Measurements from ENCODE around the gene DLGAP4.

DLGAP4 gene

DNA sequence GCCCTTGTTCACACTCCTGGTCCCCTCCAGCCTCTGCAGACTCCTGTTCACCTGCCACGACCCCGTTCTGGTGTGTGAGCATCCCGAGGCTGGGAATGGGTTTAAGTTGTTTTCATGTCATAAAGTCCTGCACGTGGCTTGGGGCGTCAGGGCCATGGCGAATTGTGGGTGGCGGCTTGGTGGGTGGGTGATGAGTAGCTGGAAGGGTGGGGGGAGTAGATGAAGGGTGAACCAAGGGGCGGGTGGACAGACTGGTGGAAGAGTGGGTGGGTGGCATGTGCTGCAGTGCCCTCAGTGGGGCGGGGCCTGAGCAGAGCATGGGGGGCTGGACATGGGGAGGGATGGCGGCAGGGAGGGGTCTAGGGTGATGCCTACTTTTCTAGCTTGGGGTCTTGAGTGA, 54.3 kb downstream of the DLGAP4 start:
- TF ChIP-seq POLR2AphosphoS5 (IDR thresholded peaks at IDR 0.05; ENCODE audit: low read depth), result no peak
- no peak for TF ChIP-seq GABPA (IDR thresholded peaks at IDR 0.05; ENCODE audit: low read depth)
- TF ChIP-seq, protein P1, sequence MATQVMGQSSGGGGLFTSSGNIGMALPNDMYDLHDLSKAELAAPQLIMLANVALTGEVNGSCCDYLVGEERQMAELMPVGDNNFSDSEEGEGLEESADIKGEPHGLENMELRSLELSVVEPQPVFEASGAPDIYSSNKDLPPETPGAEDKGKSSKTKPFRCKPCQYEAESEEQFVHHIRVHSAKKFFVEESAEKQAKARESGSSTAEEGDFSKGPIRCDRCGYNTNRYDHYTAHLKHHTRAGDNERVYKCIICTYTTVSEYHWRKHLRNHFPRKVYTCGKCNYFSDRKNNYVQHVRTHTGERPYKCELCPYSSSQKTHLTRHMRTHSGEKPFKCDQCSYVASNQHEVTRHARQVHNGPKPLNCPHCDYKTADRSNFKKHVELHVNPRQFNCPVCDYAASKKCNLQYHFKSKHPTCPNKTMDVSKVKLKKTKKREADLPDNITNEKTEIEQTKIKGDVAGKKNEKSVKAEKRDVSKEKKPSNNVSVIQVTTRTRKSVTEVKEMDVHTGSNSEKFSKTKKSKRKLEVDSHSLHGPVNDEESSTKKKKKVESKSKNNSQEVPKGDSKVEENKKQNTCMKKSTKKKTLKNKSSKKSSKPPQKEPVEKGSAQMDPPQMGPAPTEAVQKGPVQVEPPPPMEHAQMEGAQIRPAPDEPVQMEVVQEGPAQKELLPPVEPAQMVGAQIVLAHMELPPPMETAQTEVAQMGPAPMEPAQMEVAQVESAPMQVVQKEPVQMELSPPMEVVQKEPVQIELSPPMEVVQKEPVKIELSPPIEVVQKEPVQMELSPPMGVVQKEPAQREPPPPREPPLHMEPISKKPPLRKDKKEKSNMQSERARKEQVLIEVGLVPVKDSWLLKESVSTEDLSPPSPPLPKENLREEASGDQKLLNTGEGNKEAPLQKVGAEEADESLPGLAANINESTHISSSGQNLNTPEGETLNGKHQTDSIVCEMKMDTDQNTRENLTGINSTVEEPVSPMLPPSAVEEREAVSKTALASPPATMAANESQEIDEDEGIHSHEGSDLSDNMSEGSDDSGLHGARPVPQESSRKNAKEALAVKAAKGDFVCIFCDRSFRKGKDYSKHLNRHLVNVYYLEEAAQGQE (IDR thresholded peaks at IDR 0.05; ENCODE audit: insufficient replicate concordance, low read depth), result no peak
- TF ChIP-seq SPI1 (IDR thresholded peaks at IDR 0.05; ENCODE audit: borderline replicate concordance, low read depth), result no peak
- TF ChIP-seq, protein P2, sequence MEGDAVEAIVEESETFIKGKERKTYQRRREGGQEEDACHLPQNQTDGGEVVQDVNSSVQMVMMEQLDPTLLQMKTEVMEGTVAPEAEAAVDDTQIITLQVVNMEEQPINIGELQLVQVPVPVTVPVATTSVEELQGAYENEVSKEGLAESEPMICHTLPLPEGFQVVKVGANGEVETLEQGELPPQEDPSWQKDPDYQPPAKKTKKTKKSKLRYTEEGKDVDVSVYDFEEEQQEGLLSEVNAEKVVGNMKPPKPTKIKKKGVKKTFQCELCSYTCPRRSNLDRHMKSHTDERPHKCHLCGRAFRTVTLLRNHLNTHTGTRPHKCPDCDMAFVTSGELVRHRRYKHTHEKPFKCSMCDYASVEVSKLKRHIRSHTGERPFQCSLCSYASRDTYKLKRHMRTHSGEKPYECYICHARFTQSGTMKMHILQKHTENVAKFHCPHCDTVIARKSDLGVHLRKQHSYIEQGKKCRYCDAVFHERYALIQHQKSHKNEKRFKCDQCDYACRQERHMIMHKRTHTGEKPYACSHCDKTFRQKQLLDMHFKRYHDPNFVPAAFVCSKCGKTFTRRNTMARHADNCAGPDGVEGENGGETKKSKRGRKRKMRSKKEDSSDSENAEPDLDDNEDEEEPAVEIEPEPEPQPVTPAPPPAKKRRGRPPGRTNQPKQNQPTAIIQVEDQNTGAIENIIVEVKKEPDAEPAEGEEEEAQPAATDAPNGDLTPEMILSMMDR (IDR thresholded peaks at IDR 0.05; ENCODE audit: insufficient read depth, low read length), result no peak
- DNase-seq (ENCODE audit: low read depth in 1 of 2, low spot score in 1 of 2), result no peak
- no peaks in the 10 kb centered on the region for H3K27me3 ChIP-seq (ENCODE audit: insufficient read depth, poor library complexity, severe bottlenecking)
- H3K27ac ChIP-seq (replicated peaks), result no peak overlapping the region
- H3K4me3 ChIP-seq (replicated peaks; ENCODE audit: insufficient read depth, low read length), result no peak overlapping the region

DNA sequence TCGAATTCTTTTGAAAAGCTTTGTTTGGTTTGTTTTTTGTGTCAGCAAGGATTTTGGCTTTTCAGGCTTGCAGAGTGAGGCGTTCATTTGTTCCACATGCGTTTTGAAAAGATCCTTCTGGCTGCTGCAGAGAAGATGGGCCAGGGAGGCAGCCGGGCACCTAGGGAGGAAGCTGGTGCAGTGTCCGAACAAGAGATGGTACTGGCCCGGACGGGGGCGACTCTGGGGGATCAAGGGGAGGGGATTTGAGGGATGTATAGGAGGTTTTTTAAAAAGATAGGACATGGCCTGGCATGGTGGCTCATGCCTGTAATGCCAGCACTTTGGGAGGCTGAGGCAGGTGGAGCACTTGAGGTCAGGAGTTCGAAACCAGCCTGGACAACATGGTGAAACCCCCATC, 55.3 kb downstream of the DLGAP4 start:
- DNase-seq (ENCODE audit: low read depth in 1 of 2, low spot score in 1 of 2), result no peak
- no peaks in the 10 kb centered on the region for H3K27me3 ChIP-seq (ENCODE audit: insufficient read depth, poor library complexity, severe bottlenecking)
- no peak overlapping the region for H3K27ac ChIP-seq (replicated peaks)
- no peak for TF ChIP-seq GABPA (IDR thresholded peaks at IDR 0.05; ENCODE audit: low read depth)
- TF ChIP-seq, protein P2 (IDR thresholded peaks at IDR 0.05; ENCODE audit: insufficient read depth, low read length), result no peak
- no peak overlapping the region for H3K4me3 ChIP-seq (replicated peaks; ENCODE audit: insufficient read depth, low read length)

DNA sequence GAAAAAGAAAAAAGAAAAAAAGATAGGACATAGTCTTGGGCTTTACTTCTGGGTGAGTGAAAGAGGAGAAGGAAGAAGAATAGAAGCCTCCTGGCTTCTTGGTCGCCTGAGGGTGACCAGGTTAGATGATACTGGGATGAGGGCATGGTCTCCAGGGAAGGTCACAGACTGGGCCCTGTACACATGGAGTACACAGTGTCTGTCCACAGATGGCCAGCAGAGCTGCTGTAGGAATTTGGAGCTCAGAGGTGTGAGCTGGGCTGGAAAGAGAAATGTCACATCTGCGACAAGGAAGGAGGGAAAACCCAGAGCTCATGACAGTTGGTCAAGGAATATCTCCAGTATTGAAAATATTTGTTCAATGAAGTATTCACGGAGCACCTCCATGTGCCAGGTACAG, 56.1 kb downstream of the DLGAP4 start:
- no peak overlapping the region for H3K27ac ChIP-seq (replicated peaks)
- no peak for DNase-seq (ENCODE audit: low read depth in 1 of 2, low spot score in 1 of 2)
- H3K27me3 ChIP-seq (ENCODE audit: insufficient read depth, poor library complexity, severe bottlenecking), result no peaks in the 10 kb centered on the region
- TF ChIP-seq POLR2AphosphoS5 (IDR thresholded peaks at IDR 0.05; ENCODE audit: low read depth) (no peak), SPI1 (IDR thresholded peaks at IDR 0.05; ENCODE audit: borderline replicate concordance, low read depth) (no peak), GABPA (IDR thresholded peaks at IDR 0.05; ENCODE audit: low read depth) (no peak)
- TF ChIP-seq, protein P1 (IDR thresholded peaks at IDR 0.05; ENCODE audit: insufficient replicate concordance, low read depth), result no peak
- TF ChIP-seq, protein P2 (IDR thresholded peaks at IDR 0.05; ENCODE audit: insufficient read depth, low read length), result no peak
- H3K4me3 ChIP-seq (replicated peaks; ENCODE audit: insufficient read depth, low read length), result no peak overlapping the region

DNA sequence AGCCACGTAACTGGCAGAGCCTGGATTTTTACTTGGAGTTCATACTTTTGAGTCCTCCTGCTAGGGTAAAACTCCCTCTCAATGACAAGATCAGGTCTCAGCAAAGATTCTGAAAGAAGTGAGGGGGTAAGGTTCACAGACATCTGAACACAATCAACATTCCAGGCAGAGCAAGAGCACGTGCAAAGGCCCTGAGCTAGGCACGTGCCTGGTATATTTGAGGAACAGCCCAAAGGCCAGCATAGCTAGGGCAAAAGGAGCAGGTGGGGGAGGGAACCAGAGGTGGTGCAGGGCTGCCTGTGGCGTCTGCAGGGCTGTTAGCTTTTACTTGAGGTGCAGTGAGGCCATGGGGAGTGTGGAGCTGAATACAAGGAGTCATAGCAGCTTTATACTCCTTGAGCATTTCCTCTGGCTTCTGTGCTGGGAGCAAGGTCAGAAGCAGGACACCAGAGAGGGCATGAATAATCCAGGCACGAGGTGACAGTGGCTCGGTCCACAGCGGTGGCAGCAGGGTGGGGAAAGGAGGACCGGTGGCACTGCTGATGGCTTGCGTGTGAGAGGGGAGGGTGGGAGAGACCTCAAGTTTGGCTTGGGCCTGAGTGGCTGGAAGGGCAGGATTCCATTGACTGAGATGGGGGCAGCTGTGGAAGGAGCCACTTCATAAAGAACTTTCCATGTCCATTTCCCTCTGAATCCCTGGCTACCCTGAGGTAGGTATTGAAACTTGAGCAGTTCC, 57.0 kb downstream of the DLGAP4 start:
- Histone ChIP-seq H3K27me3 (ENCODE audit: insufficient read depth, poor library complexity, severe bottlenecking) (no peaks in the 10 kb centered on the region), H3K4me3 (replicated peaks; ENCODE audit: insufficient read depth, low read length) (no peak overlapping the region), H3K27ac (replicated peaks) (no peak overlapping the region)
- TF ChIP-seq, protein P2 (IDR thresholded peaks at IDR 0.05; ENCODE audit: insufficient read depth, low read length), result no peak
- TF ChIP-seq POLR2AphosphoS5 (IDR thresholded peaks at IDR 0.05; ENCODE audit: low read depth) (no peak), SPI1 (IDR thresholded peaks at IDR 0.05; ENCODE audit: borderline replicate concordance, low read depth) (no peak), GABPA (IDR thresholded peaks at IDR 0.05; ENCODE audit: low read depth) (no peak)
- TF ChIP-seq, protein P1 (IDR thresholded peaks at IDR 0.05; ENCODE audit: insufficient replicate concordance, low read depth), result no peak
- no peak for DNase-seq (ENCODE audit: low read depth in 1 of 2, low spot score in 1 of 2)
